GM21825 (cell line): ENCODE measurements around the gene DBN1.
"Not testable (repeated sequence)": the region's sequence is repeated elsewhere in the genome, so short reads cannot be mapped to it uniquely, and the experiment has no call there.

Experiments
- ATAC-seq: cut with Tn5 transposase; IDR thresholded peaks from one replicate; pipeline ENCODE4 v1.9.1; 2021; ENCODE audit warnings: mild to moderate bottlenecking, moderate library complexity; ENCODE audit not compliant: unreplicated experiment

Gene DBN1

DNA sequence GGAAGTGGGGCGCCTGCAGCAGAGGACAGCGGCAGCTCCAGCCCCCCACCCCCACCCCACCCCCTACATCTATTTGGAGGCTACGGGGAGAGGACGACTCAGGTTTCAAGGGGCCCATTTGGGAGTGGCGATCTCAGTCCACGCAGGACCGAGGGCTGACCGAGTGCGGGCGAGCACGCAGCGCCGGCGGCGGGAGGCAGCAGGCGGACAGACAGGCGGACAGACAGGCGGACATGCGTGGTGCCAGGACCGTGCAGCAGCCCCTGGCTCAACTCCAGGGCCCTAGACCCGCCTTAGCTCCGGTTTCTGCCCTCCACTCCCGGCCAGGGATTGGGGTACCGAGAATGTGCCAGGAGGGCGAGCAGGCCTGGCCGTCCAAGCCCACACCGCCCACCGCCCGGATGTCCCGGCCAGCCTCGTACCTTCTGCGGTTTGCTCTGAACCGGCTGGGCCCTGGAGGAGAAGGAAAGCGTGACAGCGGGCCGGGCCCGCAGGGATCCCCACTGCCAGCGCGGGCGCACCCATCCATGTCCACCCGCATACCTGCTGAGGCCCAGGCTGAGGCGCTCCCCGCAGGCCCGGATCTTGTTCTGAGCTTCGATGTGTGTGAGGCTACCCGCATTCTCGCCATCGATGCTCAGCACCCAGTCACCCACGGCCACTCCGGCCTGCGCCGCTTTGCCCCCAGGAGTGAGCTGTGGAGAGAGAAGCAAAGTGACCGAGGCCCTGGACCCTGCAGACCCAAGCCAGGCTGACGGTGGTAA, 18.7 kb upstream of the DBN1 start:
- ATAC-seq, result no peak

DNA sequence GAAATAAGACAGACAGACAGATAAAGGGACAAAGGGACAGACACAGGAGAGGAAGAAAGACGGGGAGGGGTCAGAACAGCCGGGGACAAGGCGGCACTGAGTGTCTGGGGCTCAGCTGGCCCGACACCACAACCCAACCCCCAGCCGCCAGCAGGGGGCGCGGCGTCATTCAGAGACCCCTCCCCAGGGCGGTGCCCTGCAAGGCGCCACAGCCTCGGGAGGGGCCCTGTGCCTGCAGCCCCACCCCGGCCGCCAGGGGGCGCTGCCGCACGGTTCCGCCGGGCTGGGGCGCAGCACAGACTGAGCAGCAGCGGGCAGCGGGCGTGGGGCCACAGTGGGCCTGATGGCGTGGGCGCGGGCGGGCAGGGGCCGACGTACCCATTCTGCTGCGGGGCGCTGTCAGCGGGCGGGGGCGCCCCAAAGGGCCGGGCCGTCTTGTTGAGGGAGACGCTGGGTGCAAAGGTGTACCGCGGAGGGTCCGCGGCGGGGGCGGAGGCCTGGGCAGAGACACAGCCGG, 18.1 kb upstream of the DBN1 start:
- no peak for ATAC-seq

DNA sequence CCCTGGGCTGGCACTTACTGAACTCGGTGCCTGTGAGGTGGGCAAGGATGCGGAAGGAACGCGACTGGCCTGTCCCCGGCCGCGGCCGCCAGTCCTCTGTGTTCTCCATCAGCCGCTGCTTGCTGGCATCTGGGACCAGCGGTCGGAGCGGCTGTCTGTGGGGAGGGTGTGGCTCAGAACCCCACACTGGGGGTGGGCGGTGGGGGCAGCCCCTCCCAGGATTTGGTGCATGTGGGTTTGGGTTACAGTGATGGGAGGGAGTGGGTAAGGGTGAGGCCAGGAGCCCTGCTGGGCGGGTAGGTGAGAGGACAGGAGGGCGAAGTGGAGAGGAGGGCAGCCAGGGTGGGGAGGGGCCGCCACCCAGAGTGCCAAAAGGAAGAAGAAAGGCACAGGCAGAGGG, 17.6 kb upstream of the DBN1 start:
- ATAC-seq, result no peak

DNA sequence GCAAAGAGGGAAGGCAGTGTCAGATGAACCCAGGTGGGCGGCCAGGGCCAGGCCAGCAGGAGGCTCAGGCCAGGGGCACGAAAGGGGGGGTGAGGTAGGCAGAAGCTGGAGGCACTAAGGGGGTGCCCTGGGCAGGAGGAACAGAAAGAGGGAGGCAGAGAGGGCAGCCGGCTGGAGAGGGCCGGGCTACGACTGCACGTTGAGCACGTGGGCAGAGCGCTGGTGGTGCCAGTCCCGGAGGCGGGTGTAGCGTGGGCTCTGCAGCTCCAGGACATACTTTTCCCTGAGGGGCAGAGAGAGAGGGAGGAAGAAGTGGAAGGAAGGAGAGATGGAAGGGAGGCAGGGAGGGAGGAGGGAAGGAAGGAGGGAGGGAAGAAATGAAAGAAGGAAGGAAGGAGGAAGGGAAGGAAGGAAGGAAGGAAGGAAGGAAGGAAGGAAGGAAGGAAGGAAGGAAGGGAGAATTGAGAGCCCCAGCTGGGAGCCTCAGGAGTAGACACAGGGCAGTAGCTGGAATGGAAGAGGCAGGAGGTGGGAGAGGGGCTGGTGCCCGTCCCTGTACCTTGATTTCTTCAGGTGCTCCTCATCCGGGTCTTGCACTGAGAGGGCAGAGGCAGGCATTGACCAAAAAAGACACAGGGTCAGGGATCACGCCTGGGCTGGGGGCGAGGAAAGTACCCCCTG, 17.0 kb upstream of the DBN1 start:
- ATAC-seq, result no peak

DNA sequence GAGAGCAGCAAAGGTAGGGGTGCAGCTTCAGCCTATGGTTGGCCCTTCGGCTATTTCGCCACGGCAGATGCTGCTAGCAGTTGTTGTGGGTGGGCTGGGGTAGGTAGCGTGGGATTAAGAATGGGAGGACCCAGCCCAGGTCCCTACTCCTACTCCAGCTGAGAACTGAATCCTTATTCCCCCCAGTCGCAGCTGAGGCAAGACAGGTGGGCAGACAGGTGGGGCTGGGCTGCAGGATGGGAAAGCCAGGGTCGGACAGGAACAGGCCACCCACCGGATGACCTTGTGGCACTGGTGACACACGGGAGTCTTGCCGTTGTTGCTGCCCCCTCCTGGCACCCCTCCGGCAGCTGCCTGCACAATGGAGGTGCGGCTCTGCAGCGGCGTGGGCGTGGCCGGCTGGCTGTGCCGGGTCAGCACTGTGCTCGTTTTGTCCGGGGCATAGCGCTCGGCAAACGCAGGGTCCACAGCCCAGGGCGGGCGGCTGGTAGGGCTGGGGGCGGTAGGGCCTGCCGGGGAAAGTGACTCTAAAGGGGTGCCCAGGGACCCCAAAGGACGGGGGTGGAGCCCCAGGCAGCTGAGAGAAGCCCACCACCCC, 15.8 kb upstream of the DBN1 start:
- ATAC-seq, result no peak

DNA sequence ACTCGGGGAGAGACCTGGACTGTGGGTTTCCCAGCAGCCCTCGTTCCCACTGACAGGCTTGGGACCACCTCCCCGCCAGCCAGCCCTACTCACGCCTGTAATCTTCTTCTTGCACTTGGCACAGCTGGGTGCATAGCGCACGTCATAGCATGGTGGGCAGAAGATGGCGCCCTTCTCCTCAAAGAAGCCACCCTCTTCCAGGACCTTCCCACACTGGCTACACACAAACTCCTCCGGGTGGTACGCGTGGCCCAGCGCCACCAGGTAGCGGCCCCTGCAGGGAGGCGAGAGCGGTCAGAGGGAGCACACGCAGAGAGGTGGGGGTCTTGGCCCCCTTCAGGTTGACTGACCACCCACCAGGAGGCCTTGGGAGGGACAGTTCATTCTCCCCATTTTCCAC, 14.5 kb upstream of the DBN1 start:
- no peak for ATAC-seq

DNA sequence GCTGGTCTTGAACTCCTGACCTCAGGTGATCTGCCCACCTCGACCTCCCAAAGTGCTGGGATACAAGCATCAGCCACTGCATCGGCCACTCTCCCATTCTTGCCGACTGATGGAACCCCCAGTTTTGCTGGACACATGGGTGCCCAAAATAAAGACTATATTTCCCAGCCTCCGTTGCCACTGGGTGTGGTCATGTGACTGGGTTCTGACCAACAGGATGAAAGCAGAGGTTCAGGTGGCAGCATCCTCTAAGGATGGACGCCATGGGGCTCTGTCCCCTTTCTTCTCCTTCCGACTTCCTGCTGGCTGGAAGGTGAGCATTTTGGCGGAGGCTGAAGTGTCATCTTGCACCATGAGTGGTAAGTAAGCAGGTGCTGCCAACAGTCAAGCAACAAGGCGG, 13.7 kb upstream of the DBN1 start:
- no peak for ATAC-seq

DNA sequence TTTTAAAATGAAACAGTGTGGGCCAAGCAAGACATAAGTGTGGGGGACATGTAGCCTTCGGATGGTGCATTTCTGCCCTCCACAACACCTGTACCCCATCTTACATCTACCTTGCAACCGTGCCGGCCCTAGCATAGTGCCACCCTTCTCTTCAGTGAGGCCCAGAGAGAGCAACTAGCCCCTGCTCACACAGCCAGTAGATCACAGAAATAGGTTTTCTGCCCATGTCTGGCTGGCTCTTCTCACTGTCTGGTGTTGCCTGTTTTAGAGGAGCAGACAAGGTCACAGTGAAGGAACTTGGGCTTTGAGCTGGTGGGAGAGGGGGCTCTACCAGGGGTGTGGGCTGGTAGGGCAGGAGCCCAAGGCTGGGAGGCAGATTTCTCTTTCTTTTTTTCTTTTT, 12.8 kb upstream of the DBN1 start:
- no peak for ATAC-seq

DNA sequence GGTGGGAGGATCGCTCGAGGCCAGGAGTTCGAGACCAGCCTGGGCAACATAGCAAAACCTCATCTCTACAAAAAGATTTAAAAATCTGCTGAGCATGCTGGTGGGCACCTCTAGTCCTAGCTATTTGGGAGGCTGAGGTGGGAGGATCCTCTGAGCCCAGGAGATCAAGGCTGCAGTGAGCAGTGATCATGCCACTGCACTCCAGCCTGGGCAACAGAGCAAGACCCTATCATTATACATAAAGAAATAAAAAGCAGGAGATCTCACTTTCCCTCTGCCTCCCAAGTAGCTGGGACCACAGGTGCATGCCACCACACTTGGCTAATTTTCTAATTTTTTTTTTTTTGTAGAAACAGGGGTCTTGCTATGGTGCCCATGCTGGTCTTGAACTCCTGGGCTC, 12.3 kb upstream of the DBN1 start:
- ATAC-seq, result not testable (repeated sequence)

DNA sequence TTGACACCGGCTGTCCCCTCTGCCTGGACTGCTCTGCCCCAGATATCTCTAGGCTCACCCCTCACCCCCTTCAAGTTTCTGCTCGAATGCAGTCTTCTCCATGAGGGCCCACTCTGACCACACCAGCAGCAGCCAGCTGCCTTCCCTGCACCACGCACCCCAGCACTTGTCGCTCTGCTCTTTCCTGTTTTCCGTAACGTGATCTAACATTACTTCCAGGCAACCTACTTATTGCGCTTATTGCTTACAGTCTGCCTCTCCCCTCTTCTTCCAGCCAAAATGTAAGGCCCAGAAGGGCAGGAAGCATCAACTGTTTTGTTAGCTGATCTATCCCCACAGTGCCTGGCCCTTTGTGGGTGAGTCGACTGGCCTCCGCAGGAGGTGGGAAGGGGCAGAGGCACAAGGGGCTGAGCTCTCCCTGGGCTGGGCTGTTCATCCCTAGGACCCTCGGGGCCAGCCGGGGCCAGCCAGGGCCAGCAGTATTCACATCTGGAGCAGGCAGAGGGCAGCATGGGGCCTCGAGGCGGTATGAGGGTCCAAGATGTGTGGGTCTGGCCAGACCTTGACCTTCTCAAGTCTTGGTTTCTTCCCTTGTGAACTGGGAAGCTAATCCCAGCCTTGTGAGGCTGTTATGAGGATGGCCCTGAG, 11.6 kb upstream of the DBN1 start:
- no peak for ATAC-seq

DNA sequence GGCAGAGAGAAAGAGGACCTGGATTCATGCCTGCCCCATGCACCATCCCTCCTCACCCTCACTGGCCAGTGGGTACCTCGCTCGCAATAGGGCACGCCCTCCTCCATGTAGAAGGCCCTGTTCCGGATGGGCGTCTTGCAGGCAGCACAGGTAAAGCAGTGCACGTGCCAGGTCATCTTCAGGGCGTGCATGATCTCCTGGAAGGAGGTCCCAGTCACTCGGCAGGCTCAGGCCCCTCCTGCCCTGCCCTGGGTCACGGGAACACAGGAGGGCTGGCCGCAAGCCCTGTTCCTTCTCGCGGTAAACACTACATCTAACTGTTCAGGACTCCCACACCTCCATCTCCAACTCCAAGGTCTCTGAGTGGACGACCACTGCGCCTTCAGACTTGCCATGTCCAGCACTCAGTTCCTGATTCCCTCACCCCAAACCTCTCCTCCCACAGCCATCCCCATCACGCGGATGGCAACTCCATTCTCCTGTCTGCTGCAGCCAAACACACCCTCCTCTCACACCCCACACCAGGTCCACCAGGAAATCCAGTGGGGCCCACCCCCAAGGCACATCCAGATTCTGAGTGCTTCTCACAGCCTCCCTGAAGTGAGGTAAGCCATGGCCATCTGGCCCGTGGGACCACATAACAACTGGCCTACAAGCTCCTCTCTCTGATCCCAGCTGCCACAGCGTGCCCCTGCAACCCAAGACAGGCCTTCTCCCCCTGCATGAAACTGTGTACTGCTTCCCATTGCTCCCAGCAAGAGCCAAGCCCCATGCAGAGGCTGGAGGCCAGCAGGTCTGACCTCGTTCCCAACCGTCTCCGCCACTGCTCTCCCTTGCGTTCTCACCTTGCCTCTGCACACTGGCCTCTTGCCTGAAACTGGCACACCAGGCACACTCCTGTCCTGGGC, 10.8 kb upstream of the DBN1 start:
- ATAC-seq, result no peak

DNA sequence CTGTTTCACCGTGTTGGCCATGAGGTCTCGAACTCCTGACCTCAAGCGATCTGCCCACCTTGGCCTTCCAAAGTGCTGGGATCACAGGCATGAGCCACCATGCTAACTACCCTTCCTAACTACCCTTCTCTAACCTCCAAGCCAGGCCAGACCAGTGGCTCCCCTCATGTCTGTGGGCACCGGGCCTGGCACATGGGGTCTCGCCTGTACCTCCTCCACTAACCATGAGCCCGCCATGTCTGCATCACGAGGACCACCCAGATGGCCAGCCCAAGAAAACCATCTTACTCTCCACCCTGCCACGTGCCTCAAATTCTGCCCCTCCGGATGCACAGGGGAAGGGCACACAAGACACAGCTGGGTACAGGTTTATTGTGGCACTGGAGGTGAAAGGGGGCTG, 9.6 kb upstream of the DBN1 start:
- no peak for ATAC-seq

DNA sequence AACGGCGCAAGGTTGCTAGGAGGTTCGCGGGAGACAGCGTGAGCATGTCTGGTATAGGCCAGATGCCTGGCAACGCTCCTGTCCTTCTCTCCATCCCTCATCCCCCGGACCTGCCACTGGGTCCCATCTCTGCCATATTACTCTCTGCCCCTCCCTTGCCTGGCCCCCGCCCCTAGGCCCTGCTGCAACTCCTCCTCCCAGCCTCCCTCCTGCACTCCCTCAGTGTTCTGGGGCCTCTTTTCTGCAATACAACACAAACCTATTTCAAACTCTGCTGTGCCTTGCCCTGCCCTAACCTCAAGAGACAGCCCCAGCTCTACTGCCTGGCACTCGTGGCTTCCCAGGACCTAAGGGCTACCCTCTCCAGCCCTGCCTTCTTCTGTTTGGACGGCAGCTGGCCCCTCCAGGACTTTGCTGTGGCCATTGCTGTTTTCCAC, 8.9 kb upstream of the DBN1 start:
- no peak for ATAC-seq

DNA sequence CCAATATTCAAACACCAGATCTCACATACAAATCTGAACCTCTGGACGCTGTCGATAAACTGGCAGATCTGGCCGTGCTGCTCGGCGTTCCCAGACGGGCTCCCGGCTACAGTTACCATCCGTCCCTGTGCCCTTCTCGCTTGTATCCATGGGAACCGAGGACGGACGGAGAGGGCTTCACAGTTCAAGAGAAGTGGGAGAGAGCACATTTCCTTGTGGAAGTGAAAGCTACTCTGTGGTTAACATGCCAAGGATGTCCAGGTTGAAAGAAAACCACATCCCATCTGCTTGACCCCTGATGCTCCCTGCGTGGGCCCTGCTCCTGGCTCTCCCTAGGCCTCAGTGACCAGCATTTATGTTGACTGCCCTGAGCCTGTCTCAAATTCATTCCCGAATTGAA, 6.3 kb upstream of the DBN1 start:
- no peak for ATAC-seq

DNA sequence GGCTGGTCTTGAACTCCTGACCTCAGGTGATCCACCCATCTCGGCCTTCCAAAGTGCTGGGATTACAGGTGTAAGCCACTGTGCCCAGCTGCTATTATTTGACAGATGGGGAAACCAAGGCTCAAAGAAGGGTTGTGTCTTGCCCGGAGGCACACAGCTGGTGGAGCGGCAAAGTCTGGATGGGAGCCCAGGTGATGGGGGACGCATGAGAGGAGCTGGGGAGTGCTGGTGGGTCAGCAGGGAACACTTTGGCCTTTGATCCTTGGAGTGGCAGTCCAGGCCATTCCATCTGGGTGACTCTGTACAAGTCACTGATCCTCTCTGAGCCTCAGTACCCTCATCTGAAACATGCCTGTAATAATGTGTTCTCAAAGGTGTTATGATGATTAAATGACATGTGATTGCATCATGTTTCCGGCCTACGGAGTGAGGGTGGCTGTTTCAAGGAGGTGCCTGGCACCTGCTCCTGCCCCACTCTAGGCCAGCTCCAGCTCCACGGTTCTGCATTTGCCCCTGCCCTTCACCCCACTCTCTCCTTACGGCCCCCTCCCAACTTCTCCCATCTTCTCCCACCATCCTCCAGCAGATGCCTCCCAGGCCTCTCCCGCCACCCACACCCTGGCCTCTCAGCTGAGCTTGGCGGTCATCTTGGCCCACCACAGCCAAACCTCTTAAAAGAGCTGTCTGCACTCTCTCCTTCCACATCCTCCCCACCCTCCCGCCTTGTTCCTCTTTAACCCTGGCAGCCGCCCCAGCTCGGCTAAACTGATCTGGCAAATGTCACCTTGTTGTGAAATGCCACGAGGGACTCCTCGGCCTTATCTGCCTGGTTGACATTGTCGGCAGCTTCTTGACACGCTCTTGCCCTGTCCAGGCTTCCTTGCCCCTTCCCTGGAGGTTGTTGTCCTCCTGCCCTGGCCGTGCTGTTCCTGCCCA, 5.5 kb upstream of the DBN1 start:
- no peak for ATAC-seq

DNA sequence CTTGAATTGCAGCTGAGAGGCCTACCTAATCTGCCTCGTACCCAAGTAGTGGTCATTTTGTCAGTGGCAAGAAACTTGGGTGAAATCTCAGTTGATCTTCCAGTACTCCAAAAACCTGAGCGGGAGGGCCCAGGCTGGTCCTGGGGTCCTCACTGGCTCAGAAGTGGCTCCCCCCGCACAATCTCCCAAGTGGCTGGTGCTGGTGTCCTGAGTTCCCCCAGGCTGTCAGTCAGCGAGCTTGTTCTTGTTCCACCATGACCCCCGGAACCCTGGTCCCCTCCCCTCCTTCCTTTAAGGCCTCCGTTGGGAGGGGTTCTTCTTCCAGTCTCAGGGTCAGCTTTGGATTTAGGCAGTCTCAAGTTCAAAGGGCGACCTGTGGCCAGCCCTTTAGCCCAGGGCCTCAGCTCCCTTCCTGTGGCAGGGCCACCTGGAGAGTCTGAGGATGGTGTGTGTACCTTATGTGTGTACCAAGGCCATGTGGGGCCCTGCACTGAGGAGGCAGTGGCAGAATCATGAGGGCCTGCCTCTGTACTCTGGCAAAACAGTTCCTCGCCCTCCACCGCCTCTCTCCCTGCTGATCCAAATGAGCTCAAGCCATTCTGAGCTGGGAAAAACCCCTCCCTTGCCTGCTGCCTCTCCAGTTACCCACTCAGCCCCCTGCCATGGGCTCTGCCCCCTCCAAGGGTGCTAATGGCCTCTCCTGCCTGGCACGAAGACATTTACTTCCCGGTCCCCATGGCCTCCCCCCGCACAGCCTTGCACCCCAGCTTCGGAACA, 4.5 kb upstream of the DBN1 start:
- no peak for ATAC-seq

DNA sequence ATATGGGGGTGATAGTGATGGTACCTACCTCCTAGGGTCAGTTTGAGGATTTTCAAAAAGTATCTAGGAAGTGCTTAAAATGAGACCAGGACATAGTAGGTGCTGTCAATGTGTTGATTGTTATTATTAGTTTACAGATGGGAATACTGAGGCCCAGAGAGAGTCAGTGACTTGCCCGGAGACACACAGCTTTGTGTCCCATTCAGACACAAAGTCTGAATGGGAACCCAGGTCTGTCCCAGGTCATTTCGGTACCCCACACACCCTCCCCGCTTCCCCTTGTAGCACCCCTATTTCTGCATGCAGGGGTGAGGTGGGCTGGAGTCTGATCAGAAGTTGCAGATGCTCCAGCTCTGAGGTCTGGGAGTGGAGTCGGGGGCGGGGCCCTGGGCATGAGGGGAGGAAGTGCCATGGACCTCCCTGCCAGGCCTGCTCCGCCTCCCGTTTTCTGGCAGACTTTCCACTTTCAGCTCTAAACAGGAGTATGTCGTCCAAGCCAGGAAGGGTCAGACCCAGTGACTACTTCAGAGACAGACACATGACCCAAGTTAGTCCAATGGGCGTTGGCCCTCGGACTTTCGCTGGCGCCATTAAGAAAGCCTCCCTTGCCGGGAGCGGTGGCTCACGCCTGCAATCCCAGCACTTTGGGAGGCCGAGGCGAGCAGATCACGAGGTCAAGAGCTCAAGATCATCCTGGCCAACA, 3.2 kb upstream of the DBN1 start:
- ATAC-seq, result no peak
